Stomach (tissue), 4 donors: ENCODE results near the gene TNRC6B.

Experiments
- POLR2A ChIP-seq, 4 donors: fragments of 450-650 bp; IDR thresholded peaks; one replicate each; pipeline ENCODE4 v1.6.1; 2016; ENCODE audit warnings: antibody characterized with exemption in 4 of 4, control low read depth in 2 of 4, mild to moderate bottlenecking in 1 of 4, moderate library complexity in 1 of 4
- TF ChIP-seq, protein P1 (sequence below), 7 experiments: fragments of 450-650 bp in 4 of 7; fragments of 200-600 bp in 3 of 7; sonication (generic) in 3 of 7; IDR thresholded peaks; one replicate each; pipeline ENCODE4 v1.5.1; 2016 to 2019; ENCODE audit warnings: antibody characterized with exemption in 7 of 7, control low read depth in 2 of 7, mild to moderate bottlenecking in 1 of 7

DNA sequence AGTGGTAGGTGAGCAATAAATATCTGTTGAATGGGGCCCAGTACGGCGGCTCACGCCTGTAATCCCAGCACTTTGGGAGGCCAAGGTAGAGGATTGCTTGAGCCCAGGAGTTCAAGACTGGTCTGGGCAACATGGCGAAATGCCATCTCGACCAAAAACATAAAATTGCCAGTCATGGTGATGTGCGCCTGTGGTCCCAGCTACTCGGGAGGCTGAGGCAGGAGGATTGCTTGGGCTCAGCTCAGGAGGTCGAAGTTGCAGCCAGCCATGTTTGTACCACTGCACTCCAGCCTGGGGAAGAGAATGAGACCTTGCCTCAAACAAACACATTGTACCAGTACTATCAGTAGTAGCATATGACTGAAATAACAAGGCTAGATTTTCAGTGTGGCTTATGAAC is 196.8 kb downstream of the TNRC6B start:
- TF ChIP-seq, protein P1, sequence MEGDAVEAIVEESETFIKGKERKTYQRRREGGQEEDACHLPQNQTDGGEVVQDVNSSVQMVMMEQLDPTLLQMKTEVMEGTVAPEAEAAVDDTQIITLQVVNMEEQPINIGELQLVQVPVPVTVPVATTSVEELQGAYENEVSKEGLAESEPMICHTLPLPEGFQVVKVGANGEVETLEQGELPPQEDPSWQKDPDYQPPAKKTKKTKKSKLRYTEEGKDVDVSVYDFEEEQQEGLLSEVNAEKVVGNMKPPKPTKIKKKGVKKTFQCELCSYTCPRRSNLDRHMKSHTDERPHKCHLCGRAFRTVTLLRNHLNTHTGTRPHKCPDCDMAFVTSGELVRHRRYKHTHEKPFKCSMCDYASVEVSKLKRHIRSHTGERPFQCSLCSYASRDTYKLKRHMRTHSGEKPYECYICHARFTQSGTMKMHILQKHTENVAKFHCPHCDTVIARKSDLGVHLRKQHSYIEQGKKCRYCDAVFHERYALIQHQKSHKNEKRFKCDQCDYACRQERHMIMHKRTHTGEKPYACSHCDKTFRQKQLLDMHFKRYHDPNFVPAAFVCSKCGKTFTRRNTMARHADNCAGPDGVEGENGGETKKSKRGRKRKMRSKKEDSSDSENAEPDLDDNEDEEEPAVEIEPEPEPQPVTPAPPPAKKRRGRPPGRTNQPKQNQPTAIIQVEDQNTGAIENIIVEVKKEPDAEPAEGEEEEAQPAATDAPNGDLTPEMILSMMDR (IDR thresholded peaks at IDR 0.05): no peak
- TF ChIP-seq POLR2A (IDR thresholded peaks at IDR 0.05): no peak
